HCT116 (cell line): ENCODE results near the gene CALML3. TPM values are rescaled to one million over a fixed set of nuclear protein-coding genes. Genes with fewer than 3 reads are reported as not detected.

Experiments used
- ATAC-seq: fragments of 200-7000 bp; cut with Tn5 transposase; 2 replicates; pipeline ENCODE4 v1.9.1; 2020; ENCODE audit warnings: mild to moderate bottlenecking, moderate library complexity
- BruUV-seq: library from RNA; stranded (reverse); fragments of 400-500 nt; replicated peaks from 2 replicates; lab custom pipeline; 2021; lab: Mats Ljungman, UMichigan
- CTCF ChIA-PET: fragments of 300-600 bp; sonication (Branson Sonifier 250); formaldehyde crosslinking; loops from one replicate; lab custom pipeline; 2021; ENCODE audit warnings: antibody characterized with exemption; lab: Charles Lee
- POLR2A ChIA-PET: fragments of 300-600, 350-600 bp; sonication (Branson Sonifier 250); formaldehyde crosslinking; loops from one replicate; lab custom pipeline; 2021; ENCODE audit warnings: antibody characterized with exemption; lab: Charles Lee
- RAD21 ChIA-PET, 2 experiments: fragments of 300-600 bp; sonication (Branson Sonifier 250); formaldehyde crosslinking; loops; one replicate each; lab custom pipeline; 2023; ENCODE audit warnings: low total read pairs in 2 of 2; ENCODE audit not compliant: uncharacterized antibody in 2 of 2, unreplicated experiment in 2 of 2, low non-redundant PET in 1 of 2; lab: Charles Lee
- DNase-seq: peaks from one replicate; pipeline ENCODE4 v3.0.0-alpha.2; 2010; ENCODE audit warnings: low read depth, low spot score
- H2AFZ ChIP-seq: fragments of 200-600 bp; shearing (Covaris generic), sonication (generic); 2 replicates; pipeline ENCODE4 v1.6.1; 2017; ENCODE audit warnings: low read depth, mixed run types, mixed read lengths, antibody characterized with exemption, low read length; ENCODE audit not compliant: poor library complexity, severe bottlenecking
- H3K27ac ChIP-seq: 2 replicates; pipeline ENCODE4 v1.5.1; 2012; ENCODE audit warnings: low read depth, low read length
- H3K27me3 ChIP-seq: fragments of 200-600 bp; sonication (generic); 2 replicates; pipeline ENCODE4 v1.6.1; 2016; ENCODE audit warnings: mixed run types, low read length, mixed read lengths; ENCODE audit not compliant: insufficient read depth
- H3K36me3 ChIP-seq, 2 experiments: fragments of 200-500 bp in 1 of 2; fragments of 200-600 bp in 1 of 2; sonication (Bioruptor generic) in 1 of 2; sonication (generic) in 1 of 2; 2 replicates each; pipeline versions ENCODE4 v1.5.1 to v1.6.1; 2014 to 2016; ENCODE audit warnings: low read length in 2 of 2, inconsistent platforms in 1 of 2, mixed read lengths in 1 of 2, mixed run types in 1 of 2; ENCODE audit not compliant: insufficient read depth in 2 of 2, control insufficient read depth in 1 of 2
- H3K4me1 ChIP-seq, 2 experiments: fragments of 200-600 bp in 1 of 2; sonication (generic) in 1 of 2; 2 replicates each; pipeline versions ENCODE4 v1.5.1 to v1.6.1; 2012 to 2017; ENCODE audit warnings: low read length in 2 of 2, inconsistent platforms in 1 of 2, mild to moderate bottlenecking in 1 of 2, mixed read lengths in 1 of 2, mixed run types in 1 of 2, moderate library complexity in 1 of 2; ENCODE audit not compliant: insufficient read depth in 2 of 2, control insufficient read depth in 1 of 2
- H3K4me2 ChIP-seq: fragments of 200-600 bp; sonication (generic); 2 replicates; pipeline ENCODE4 v1.6.1; 2017; ENCODE audit warnings: mixed run types, low read length, mixed read lengths
- H3K4me3 ChIP-seq, 2 experiments: fragments of 200-600 bp in 1 of 2; sonication (generic) in 1 of 2; replicated peaks in 1 of 2; 2 replicates each; pipeline ENCODE4 v1.5.1; 2011 to 2016; ENCODE audit warnings: low read length in 2 of 2, control low read depth in 1 of 2, low read depth in 1 of 2, mild to moderate bottlenecking in 1 of 2, mixed read lengths in 1 of 2, mixed run types in 1 of 2
- H3K79me2 ChIP-seq: fragments of 200-600 bp; sonication (generic); 2 replicates; pipeline ENCODE4 v1.6.1; 2017; ENCODE audit warnings: mild to moderate bottlenecking, mixed run types, low read length, moderate library complexity, mixed read lengths; ENCODE audit not compliant: insufficient read depth
- H3K9ac ChIP-seq: fragments of 200-600 bp; sonication (generic); 2 replicates; pipeline ENCODE4 v1.6.1; 2016; ENCODE audit warnings: low read length, mixed read lengths
- H3K9me2 ChIP-seq: fragments of 200-600 bp; sonication (generic), shearing (Covaris generic); 2 replicates; pipeline ENCODE4 v1.6.1; 2017; ENCODE audit warnings: mixed run types, mild to moderate bottlenecking, moderate library complexity; ENCODE audit not compliant: insufficient read depth
- H3K9me3 ChIP-seq, 2 experiments: fragments of 200-500 bp in 1 of 2; fragments of 200-600 bp in 1 of 2; sonication (Bioruptor generic) in 1 of 2; sonication (generic) in 1 of 2; 2 replicates each; pipeline ENCODE4 v1.6.1; 2014 to 2017; ENCODE audit warnings: low read length in 2 of 2, mixed read lengths in 2 of 2, inconsistent platforms in 1 of 2, low read depth in 1 of 2, mild to moderate bottlenecking in 1 of 2, mixed run types in 1 of 2, moderate library complexity in 1 of 2; ENCODE audit not compliant: control insufficient read depth in 1 of 2, insufficient read depth in 1 of 2
- H4K20me1 ChIP-seq: fragments of 200-600 bp; sonication (generic), shearing (Covaris generic); 2 replicates; pipeline ENCODE4 v1.6.1; 2017; ENCODE audit warnings: mixed run types, mild to moderate bottlenecking, moderate library complexity; ENCODE audit not compliant: insufficient read depth
- CTCF ChIP-seq, 3 experiments: fragments of 200-600 bp in 1 of 3; sonication (generic) in 1 of 3; IDR thresholded peaks in 2 of 3; conservative IDR thresholded peaks in 1 of 3; 2 replicates each; pipeline ENCODE4 v1.5.1; 2012 to 2017; ENCODE audit warnings: low read depth in 2 of 3, low read length in 2 of 3, antibody characterized with exemption in 1 of 3, borderline replicate concordance in 1 of 3, control low read depth in 1 of 3, mild to moderate bottlenecking in 1 of 3, mixed read lengths in 1 of 3, mixed run types in 1 of 3, moderate library complexity in 1 of 3; ENCODE audit not compliant: insufficient read depth in 1 of 3
- ELF1 ChIP-seq: IDR thresholded peaks from 2 replicates; pipeline ENCODE4 v1.6.1; 2012; ENCODE audit warnings: low read depth, borderline replicate concordance
- EZH2phosphoT487 ChIP-seq: fragments of 200-600 bp; IDR thresholded peaks from 2 replicates; pipeline ENCODE4 v1.6.1; 2018; ENCODE audit warnings: antibody characterized with exemption, borderline replicate concordance
- FOSL1 ChIP-seq: IDR thresholded peaks from 2 replicates; pipeline ENCODE4 v1.6.1; 2012; ENCODE audit warnings: low read depth
- JUND ChIP-seq: IDR thresholded peaks from 2 replicates; pipeline ENCODE4 v1.6.1; 2012
- RAD21 ChIP-seq: IDR thresholded peaks from 2 replicates; pipeline ENCODE4 v1.6.1; 2012; ENCODE audit warnings: low read depth, mild to moderate bottlenecking
- SIN3A ChIP-seq: IDR thresholded peaks from 2 replicates; pipeline ENCODE4 v1.6.1; 2012; ENCODE audit warnings: low read depth
- TCF7L2 ChIP-seq: IDR thresholded peaks from 2 replicates; pipeline ENCODE4 v1.7.0; 2011; ENCODE audit warnings: borderline replicate concordance, inconsistent platforms; ENCODE audit not compliant: insufficient read depth, insufficient read length; ENCODE audit errors: extremely low read depth
- ZFX ChIP-seq: fragments of 450-650 bp; IDR thresholded peaks from 2 replicates; pipeline ENCODE4 v1.6.1; 2017
- intact Hi-C: fragments of 100-400 bp; cut with micrococcal nuclease; formaldehyde crosslinking; loops from 2 replicates; pipeline ENCODE4 v1.10.0; 2022
- total RNA-seq: library from RNA; stranded (reverse); gene quantifications from one replicate; pipeline ENCODE4 v1.2.1, GENCODE V29; 2021; ENCODE audit not compliant: unreplicated experiment
- TF ChIP-seq, protein P1 (sequence below): IDR thresholded peaks from 2 replicates; pipeline ENCODE4 v1.6.1; 2012; ENCODE audit warnings: low read depth

The CALML3 gene
- total RNA-seq, 1 experiment from 2014 or later: not detected

DNA sequence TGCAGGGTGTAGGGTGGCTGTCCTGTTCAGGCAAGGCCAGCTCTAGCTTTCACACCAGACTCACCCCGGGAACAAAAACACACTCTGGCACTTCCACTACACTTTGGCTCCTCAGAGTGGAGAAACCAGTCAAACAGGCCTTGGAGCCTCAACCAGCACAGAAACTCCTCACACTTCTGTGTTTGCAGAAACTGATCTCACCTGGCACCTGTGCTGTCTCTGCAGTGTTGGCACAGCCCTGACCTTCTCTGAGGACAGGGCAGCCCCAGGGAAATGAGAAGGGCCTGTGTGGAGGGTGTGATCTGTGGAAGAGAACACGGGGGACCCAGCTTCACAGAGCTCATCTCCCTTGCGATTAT is 21.3 kb upstream of the CALML3 start:
- Histone ChIP-seq H3K9me3 (no peaks in the 10 kb centered on the region), H3K4me3 (no peak overlapping the region), H3K9me2 (no peaks in the 10 kb centered on the region), H3K4me1 (peaks cover 0 to 3% of the 10 kb centered on the region in 2 experiments; a peak in 1 of 4 replicates), H3K27ac (no peak overlapping the region), H3K36me3 (no peaks in the 10 kb centered on the region), H2AFZ (no peak overlapping the region), H3K79me2 (no peaks in the 10 kb centered on the region), H3K27me3 (peaks cover 32% of the 10 kb centered on the region; the same call in 1 of the 2 replicates), H3K4me2 (no peak overlapping the region), H3K9ac (no peak overlapping the region), H4K20me1 (no peaks in the 10 kb centered on the region)
- TF ChIP-seq CTCF (IDR thresholded peaks at IDR 0.05 in 2 of 3, conservative IDR thresholded peaks at IDR 0.05 in 1 of 3; ENCODE audit: borderline replicate concordance in 1 of 3, insufficient read depth in 1 of 3, low read depth in 2 of 3, low read length in 2 of 3) (no peak), FOSL1 (no peak), JUND (no peak), SIN3A (no peak), ZFX (no peak), TCF7L2 (no peak), RAD21 (no peak; the same call in 1 of the 2 replicates), ELF1 (no peak), EZH2phosphoT487 (no peak)
- TF ChIP-seq, protein P1, sequence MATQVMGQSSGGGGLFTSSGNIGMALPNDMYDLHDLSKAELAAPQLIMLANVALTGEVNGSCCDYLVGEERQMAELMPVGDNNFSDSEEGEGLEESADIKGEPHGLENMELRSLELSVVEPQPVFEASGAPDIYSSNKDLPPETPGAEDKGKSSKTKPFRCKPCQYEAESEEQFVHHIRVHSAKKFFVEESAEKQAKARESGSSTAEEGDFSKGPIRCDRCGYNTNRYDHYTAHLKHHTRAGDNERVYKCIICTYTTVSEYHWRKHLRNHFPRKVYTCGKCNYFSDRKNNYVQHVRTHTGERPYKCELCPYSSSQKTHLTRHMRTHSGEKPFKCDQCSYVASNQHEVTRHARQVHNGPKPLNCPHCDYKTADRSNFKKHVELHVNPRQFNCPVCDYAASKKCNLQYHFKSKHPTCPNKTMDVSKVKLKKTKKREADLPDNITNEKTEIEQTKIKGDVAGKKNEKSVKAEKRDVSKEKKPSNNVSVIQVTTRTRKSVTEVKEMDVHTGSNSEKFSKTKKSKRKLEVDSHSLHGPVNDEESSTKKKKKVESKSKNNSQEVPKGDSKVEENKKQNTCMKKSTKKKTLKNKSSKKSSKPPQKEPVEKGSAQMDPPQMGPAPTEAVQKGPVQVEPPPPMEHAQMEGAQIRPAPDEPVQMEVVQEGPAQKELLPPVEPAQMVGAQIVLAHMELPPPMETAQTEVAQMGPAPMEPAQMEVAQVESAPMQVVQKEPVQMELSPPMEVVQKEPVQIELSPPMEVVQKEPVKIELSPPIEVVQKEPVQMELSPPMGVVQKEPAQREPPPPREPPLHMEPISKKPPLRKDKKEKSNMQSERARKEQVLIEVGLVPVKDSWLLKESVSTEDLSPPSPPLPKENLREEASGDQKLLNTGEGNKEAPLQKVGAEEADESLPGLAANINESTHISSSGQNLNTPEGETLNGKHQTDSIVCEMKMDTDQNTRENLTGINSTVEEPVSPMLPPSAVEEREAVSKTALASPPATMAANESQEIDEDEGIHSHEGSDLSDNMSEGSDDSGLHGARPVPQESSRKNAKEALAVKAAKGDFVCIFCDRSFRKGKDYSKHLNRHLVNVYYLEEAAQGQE: no peak
- ATAC-seq: peak; percentile 35
- RAD21 ChIA-PET: no interaction called here
- no TSS peak for BruUV-seq
- CTCF ChIA-PET: no interaction called here
- intact Hi-C loops: no loop called here
- no peak for DNase-seq
- POLR2A ChIA-PET: no interaction called here
